Neural cell (in vitro differentiated cells): Measurements from ENCODE around the gene FAM83G. TPM values are rescaled to one million over a fixed set of nuclear protein-coding genes. Genes with fewer than 3 reads are reported as not detected.
"Not testable (repeated sequence)": the region's sequence is repeated elsewhere in the genome, so short reads cannot be mapped to it uniquely, and the experiment has no call there.

ENCODE experiments used
- H2AFZ ChIP-seq: fragments of 200-600, 300-800 bp; sonication (generic), shearing (Covaris generic); 2 replicates; pipeline ENCODE4 v1.6.0; 2014; ENCODE audit warnings: low read depth, mild to moderate bottlenecking, antibody characterized with exemption, low read length, moderate library complexity
- H3F3A ChIP-seq: fragments of 200-600 bp; shearing (Covaris generic); 2 replicates; pipeline ENCODE4 v1.6.1; 2016; ENCODE audit warnings: mild to moderate bottlenecking, moderate library complexity, mixed read lengths, antibody characterized with exemption, low read length; ENCODE audit not compliant: insufficient read depth, poor library complexity, severe bottlenecking
- H3K27ac ChIP-seq: fragments of 200-600, 300-800 bp; sonication (generic), shearing (Covaris generic); 2 replicates; pipeline ENCODE4 v1.5.1; 2014; ENCODE audit warnings: mild to moderate bottlenecking, low read length, moderate library complexity
- H3K27me3 ChIP-seq: fragments of 300-800, 200-600 bp; sonication (generic), shearing (Covaris generic); 2 replicates; pipeline ENCODE4 v1.6.0; 2014; ENCODE audit warnings: mild to moderate bottlenecking, low read depth, low read length, moderate library complexity; ENCODE audit not compliant: insufficient read depth
- H3K36me3 ChIP-seq: fragments of 300-800, 200-600 bp; sonication (generic), shearing (Covaris generic); 2 replicates; pipeline ENCODE4 v1.5.1; 2014; ENCODE audit warnings: mild to moderate bottlenecking, antibody characterized with exemption, low read length, moderate library complexity; ENCODE audit not compliant: insufficient read depth
- H3K4me2 ChIP-seq: fragments of 300-800, 200-600 bp; sonication (generic), shearing (Covaris generic); 2 replicates; pipeline ENCODE4 v1.6.0; 2014; ENCODE audit warnings: mild to moderate bottlenecking, low read length
- H3K4me3 ChIP-seq: fragments of 300-800, 200-600 bp; sonication (generic), shearing (Covaris generic); 2 replicates; pipeline ENCODE4 v1.5.1; 2014; ENCODE audit warnings: mild to moderate bottlenecking, low read length, moderate library complexity
- H3K79me2 ChIP-seq: fragments of 200-600 bp; shearing (Covaris generic); replicated peaks from 2 replicates; pipeline ENCODE4 v1.6.0; 2014; ENCODE audit warnings: mild to moderate bottlenecking, low read length, moderate library complexity; ENCODE audit not compliant: insufficient read depth
- H3K9ac ChIP-seq: fragments of 300-800, 200-600 bp; sonication (generic), shearing (Covaris generic); 2 replicates; pipeline ENCODE4 v1.6.1; 2016; ENCODE audit warnings: mild to moderate bottlenecking, low read length, mixed read lengths
- H3K9me2 ChIP-seq: fragments of 200-600 bp; shearing (Covaris generic); 2 replicates; pipeline ENCODE4 v1.6.1; 2016; ENCODE audit warnings: mild to moderate bottlenecking, low read length, mixed read lengths; ENCODE audit not compliant: insufficient read depth
- H3K9me3 ChIP-seq: fragments of 200-600, 300-800 bp; sonication (generic), shearing (Covaris generic); 2 replicates; pipeline ENCODE4 v1.6.1; 2016; ENCODE audit warnings: mild to moderate bottlenecking, mixed run types, low read length, moderate library complexity, mixed read lengths
- H4K20me1 ChIP-seq: fragments of 200-600 bp; shearing (Covaris generic); 2 replicates; pipeline ENCODE4 v1.6.1; 2016; ENCODE audit warnings: mild to moderate bottlenecking, mixed run types; ENCODE audit not compliant: insufficient read depth
- EP300 ChIP-seq: fragments of 450-650 bp; conservative IDR thresholded peaks from 2 replicates; pipeline ENCODE4 v1.6.1; 2014; ENCODE audit warnings: antibody characterized with exemption, mild to moderate bottlenecking, moderate library complexity; ENCODE audit not compliant: poor library complexity, severe bottlenecking
- EZH2 ChIP-seq: fragments of 200-600, 300-800 bp; shearing (Covaris generic), sonication (generic); IDR thresholded peaks from 2 replicates; pipeline ENCODE4 v1.6.1; 2014; ENCODE audit warnings: antibody characterized with exemption, low read length, borderline replicate concordance, mild to moderate bottlenecking; ENCODE audit not compliant: insufficient read depth, poor library complexity, severe bottlenecking
- MXI1 ChIP-seq: fragments of 450-650 bp; conservative IDR thresholded peaks from 2 replicates; pipeline ENCODE4 v1.6.1; 2014; ENCODE audit warnings: antibody characterized with exemption, mild to moderate bottlenecking; ENCODE audit not compliant: poor library complexity, severe bottlenecking
- POLR2AphosphoS5 ChIP-seq: IDR thresholded peaks from 2 replicates; pipeline ENCODE4 v1.6.1; 2012
- RAD21 ChIP-seq: fragments of 450-650 bp; conservative IDR thresholded peaks from 2 replicates; pipeline ENCODE4 v1.6.1; 2014; ENCODE audit warnings: antibody characterized with exemption, mild to moderate bottlenecking, moderate library complexity
- SMC3 ChIP-seq: fragments of 450-650 bp; conservative IDR thresholded peaks from 2 replicates; pipeline ENCODE4 v1.6.1; 2014; ENCODE audit warnings: antibody characterized with exemption, mild to moderate bottlenecking, moderate library complexity; ENCODE audit not compliant: poor library complexity
- TAF1 ChIP-seq: IDR thresholded peaks from 2 replicates; pipeline ENCODE4 v1.6.1; 2012; ENCODE audit warnings: low read depth
- polyA plus RNA-seq: library from polyadenylated mRNA; depleted of rRNA; stranded (reverse); fragments of >200 nt; gene quantifications from 2 replicates; pipeline ENCODE4 v1.2.3, GENCODE V29; 2014
- TF ChIP-seq, protein P1 (sequence below): IDR thresholded peaks from 2 replicates; pipeline ENCODE4 v1.6.1; 2012; ENCODE audit warnings: borderline replicate concordance
- TF ChIP-seq, protein P2 (sequence below): fragments of 450-650 bp; IDR thresholded peaks from 2 replicates; pipeline ENCODE4 v1.5.1; 2014; ENCODE audit warnings: antibody characterized with exemption, mild to moderate bottlenecking, moderate library complexity; ENCODE audit not compliant: poor library complexity, severe bottlenecking

FAM83G gene
- polyA plus RNA-seq, 1 donor from 2014 or later: not detected

DNA sequence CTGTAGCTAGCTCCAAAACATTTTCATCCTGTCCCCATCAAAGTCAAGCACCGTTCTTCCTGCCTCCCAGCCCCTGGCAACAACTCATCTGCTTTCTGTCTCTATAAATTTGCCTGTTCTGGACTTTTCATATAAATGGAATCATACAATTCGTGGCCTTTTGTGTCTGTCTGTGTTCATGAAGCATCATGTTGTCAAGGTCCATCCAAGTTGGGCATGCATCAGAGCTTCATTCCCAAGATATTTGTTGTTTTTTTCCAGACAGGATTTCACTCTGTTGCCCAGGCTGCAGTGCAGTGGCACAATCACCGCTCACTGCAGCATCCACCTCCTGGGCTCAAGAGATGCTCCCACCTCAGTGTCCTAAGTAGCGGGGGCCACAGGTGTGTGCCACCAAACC, 46.7 kb downstream of the FAM83G start:
- TF ChIP-seq EZH2 (no peak), SMC3 (no peak), POLR2AphosphoS5 (no peak), MXI1 (no peak), RAD21 (no peak), TAF1 (no peak), EP300 (no peak)
- TF ChIP-seq, protein P1, sequence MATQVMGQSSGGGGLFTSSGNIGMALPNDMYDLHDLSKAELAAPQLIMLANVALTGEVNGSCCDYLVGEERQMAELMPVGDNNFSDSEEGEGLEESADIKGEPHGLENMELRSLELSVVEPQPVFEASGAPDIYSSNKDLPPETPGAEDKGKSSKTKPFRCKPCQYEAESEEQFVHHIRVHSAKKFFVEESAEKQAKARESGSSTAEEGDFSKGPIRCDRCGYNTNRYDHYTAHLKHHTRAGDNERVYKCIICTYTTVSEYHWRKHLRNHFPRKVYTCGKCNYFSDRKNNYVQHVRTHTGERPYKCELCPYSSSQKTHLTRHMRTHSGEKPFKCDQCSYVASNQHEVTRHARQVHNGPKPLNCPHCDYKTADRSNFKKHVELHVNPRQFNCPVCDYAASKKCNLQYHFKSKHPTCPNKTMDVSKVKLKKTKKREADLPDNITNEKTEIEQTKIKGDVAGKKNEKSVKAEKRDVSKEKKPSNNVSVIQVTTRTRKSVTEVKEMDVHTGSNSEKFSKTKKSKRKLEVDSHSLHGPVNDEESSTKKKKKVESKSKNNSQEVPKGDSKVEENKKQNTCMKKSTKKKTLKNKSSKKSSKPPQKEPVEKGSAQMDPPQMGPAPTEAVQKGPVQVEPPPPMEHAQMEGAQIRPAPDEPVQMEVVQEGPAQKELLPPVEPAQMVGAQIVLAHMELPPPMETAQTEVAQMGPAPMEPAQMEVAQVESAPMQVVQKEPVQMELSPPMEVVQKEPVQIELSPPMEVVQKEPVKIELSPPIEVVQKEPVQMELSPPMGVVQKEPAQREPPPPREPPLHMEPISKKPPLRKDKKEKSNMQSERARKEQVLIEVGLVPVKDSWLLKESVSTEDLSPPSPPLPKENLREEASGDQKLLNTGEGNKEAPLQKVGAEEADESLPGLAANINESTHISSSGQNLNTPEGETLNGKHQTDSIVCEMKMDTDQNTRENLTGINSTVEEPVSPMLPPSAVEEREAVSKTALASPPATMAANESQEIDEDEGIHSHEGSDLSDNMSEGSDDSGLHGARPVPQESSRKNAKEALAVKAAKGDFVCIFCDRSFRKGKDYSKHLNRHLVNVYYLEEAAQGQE: no peak
- TF ChIP-seq, protein P2, sequence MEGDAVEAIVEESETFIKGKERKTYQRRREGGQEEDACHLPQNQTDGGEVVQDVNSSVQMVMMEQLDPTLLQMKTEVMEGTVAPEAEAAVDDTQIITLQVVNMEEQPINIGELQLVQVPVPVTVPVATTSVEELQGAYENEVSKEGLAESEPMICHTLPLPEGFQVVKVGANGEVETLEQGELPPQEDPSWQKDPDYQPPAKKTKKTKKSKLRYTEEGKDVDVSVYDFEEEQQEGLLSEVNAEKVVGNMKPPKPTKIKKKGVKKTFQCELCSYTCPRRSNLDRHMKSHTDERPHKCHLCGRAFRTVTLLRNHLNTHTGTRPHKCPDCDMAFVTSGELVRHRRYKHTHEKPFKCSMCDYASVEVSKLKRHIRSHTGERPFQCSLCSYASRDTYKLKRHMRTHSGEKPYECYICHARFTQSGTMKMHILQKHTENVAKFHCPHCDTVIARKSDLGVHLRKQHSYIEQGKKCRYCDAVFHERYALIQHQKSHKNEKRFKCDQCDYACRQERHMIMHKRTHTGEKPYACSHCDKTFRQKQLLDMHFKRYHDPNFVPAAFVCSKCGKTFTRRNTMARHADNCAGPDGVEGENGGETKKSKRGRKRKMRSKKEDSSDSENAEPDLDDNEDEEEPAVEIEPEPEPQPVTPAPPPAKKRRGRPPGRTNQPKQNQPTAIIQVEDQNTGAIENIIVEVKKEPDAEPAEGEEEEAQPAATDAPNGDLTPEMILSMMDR: no peak
- no peaks in the 10 kb centered on the region for H3F3A ChIP-seq

DNA sequence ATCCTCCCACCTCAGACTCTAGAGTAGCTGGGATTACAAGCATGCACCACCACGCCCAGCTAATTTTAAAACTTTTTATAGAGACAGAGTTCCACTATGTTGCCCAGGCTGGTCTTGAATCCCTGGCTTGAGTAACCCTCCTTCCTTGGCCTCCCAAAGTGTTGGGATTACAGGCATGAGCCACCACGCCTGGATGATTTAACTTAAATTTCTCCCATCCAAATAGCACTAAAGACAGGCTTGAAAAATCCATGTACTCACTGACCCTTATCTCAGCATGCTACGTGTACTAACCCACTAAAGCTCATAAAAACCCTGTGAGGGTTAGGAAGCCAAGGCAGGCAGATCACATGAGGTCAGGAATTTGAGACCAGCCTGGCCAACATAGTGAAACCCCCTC, 48.0 kb downstream of the FAM83G start:
- Histone ChIP-seq H3K4me2 (no peak overlapping the region), H4K20me1 (no peaks in the 10 kb centered on the region), H3K79me2 (no peaks in the 10 kb centered on the region), H3K9ac (no peak overlapping the region), H3K9me3 (no peaks in the 10 kb centered on the region), H3K36me3 (no peaks in the 10 kb centered on the region), H3K27ac (no peak overlapping the region), H2AFZ (no peak overlapping the region), H3K9me2 (no peaks in the 10 kb centered on the region), H3F3A (no peaks in the 10 kb centered on the region), H3K4me3 (no peak overlapping the region), H3K27me3 (no peaks in the 10 kb centered on the region)
- TF ChIP-seq, protein P2: no peak
- TF ChIP-seq TAF1: no peak
- TF ChIP-seq EP300: no peak
- TF ChIP-seq EZH2: no peak
- no peak for TF ChIP-seq MXI1
- TF ChIP-seq SMC3: no peak
- no peak for TF ChIP-seq RAD21
- TF ChIP-seq, protein P1: no peak
- no peak for TF ChIP-seq POLR2AphosphoS5

More for the DNA sequence above, 46.7 kb downstream of the FAM83G start:
- no peaks in the 10 kb centered on the region for H3K9me3 ChIP-seq
- H3K79me2 ChIP-seq: no peaks in the 10 kb centered on the region
- no peaks in the 10 kb centered on the region for H3K27me3 ChIP-seq
- H3K4me3 ChIP-seq: no peak overlapping the region
- H4K20me1 ChIP-seq: no peaks in the 10 kb centered on the region
- no peak overlapping the region for H3K27ac ChIP-seq
- no peaks in the 10 kb centered on the region for H3K36me3 ChIP-seq
- H3K4me2 ChIP-seq: no peak overlapping the region
- H3K9ac ChIP-seq: no peak overlapping the region
- H2AFZ ChIP-seq: no peak overlapping the region
- no peaks in the 10 kb centered on the region for H3K9me2 ChIP-seq

DNA sequence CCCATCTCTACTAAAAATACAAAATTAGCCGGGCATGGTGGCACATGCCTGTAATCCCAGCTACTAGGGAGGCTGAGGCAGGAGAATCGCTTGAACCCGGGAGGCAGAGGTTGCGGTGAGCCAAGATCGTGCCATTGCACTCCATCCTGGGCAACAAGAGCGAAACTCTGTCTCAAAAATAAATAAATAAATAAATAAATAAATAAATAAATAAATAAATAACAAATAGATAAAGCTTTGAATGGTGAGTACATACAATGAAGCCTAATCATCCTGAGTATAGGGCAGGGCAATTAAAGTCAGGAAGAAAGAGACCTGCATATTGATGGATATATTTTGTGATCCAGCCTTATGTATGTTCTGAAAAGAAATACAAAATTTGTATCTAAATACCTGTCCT, 48.5 kb downstream of the FAM83G start:
- not testable (repeated sequence) for H3K27ac ChIP-seq, H3K36me3 ChIP-seq, H3K4me3 ChIP-seq, H3K4me2 ChIP-seq, H3K27me3 ChIP-seq, H3K9me3 ChIP-seq, H4K20me1 ChIP-seq, H3K9me2 ChIP-seq, H3F3A ChIP-seq, H3K9ac ChIP-seq, H3K79me2 ChIP-seq, H2AFZ ChIP-seq
